ENCODE data around the gene CIAO2A.
"Not testable (repeated sequence)": the region's sequence is repeated elsewhere in the genome, so short reads cannot be mapped to it uniquely, and the experiment has no call there.

Gene CIAO2A

DNA sequence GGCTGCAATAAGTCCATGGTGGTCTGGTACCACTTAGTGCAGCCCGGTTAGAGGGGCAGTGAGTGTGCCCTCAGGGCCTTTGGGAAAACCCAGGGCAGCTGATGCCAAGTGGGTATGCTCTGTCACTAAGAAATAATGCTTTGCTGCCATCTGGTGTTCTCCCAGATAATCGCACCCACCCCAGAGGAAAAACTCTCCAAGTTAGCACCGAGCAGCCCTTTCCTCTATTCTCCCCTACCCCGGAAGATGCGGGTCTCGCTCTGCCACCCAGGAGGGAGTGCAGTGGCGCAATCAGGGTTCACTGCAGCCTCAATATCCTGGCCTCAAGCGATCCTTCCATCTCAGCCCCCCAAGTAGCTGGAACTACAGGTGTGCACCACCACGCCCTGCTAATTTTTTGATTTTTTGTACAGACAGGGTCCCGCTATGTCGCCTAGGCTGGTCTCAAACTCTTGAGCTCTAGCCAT lies 26.0 kb downstream of the CIAO2A start:
- DNase-seq (peak; percentile 60 to 65), ATAC-seq (peak; percentile 86)
- Mint-ChIP-seq H3K27ac (peak overlapping the region in 1 of 2 donors; percentile 42), H3K4me3 (peak overlapping the region in 1 of 2 donors; percentile 58), H3K27me3 (no peaks in the 10 kb centered on the region), H3K9me3 (no peaks in the 10 kb centered on the region), H3K4me1 (peaks cover 10% of the 10 kb centered on the region)

GRCh38 chr15:64066451-64066850 lies 27.2 kb downstream of the CIAO2A start:
- DNase-seq, result no peak
- Mint-ChIP-seq H3K27me3 (no peaks in the 10 kb centered on the region), H3K27ac (no peak overlapping the region), H3K4me1 (peaks cover 10% of the 10 kb centered on the region), H3K9me3 (no peaks in the 10 kb centered on the region), H3K4me3 (no peak overlapping the region)
- no peak for ATAC-seq

DNA sequence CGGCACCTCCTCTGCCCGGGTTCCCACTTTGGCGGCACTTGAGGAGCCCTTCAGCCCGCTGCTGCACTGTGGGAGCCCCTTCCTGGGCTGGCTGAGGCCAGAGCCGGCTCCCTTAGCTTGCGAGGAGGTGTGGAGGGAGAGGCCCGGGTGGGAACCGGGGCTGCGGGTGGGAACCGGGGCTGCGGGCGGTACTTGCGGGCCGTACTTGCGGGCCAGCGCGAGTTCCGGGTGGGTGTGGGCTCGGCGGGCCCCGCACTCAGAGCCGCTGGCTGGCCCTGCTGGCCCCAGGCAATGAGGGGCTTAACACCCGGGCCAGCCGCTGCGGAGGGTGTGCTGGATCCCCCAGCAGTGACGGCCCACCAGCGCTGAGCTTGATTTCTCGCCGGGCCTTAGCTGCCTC lies 32.9 kb downstream of the CIAO2A start:
- DNase-seq (no peak), ATAC-seq (no peak)
- H3K9me3 Mint-ChIP-seq, result no peaks in the 10 kb centered on the region
- no peaks in the 10 kb centered on the region for H3K4me1 Mint-ChIP-seq
- H3K27ac Mint-ChIP-seq, result no peak overlapping the region
- H3K27me3 Mint-ChIP-seq, result no peaks in the 10 kb centered on the region
- H3K4me3 Mint-ChIP-seq, result no peak overlapping the region

DNA sequence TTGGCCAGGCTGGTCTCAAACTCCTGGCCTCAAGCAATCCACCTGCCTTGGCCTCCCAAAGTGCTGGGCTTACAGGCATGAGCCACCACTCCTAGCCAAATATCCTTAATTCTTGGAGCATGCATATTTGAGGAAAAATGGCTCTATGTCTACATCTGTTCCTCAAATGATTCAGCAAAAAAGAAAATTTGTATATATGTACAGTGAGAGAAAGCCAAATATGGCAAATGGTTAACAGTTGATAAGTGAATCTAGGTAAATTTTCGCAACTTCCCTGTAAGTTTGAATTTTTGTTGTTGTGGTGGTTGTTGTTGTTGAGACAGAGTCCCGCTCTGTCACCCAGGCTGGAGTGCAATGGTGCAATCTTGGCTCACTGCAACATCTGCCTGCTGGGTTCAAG lies 34.5 kb downstream of the CIAO2A start:
- not testable (repeated sequence) for DNase-seq, H3K27me3 Mint-ChIP-seq, H3K27ac Mint-ChIP-seq, H3K9me3 Mint-ChIP-seq, ATAC-seq, H3K4me3 Mint-ChIP-seq, H3K4me1 Mint-ChIP-seq

GRCh38 chr15:64058279-64058678 lies 35.4 kb downstream of the CIAO2A start:
- ATAC-seq (no peak), DNase-seq (no peak)
- no peaks in the 10 kb centered on the region for H3K4me1 Mint-ChIP-seq
- H3K27ac Mint-ChIP-seq, result no peak overlapping the region
- no peaks in the 10 kb centered on the region for H3K9me3 Mint-ChIP-seq
- H3K27me3 Mint-ChIP-seq, result no peaks in the 10 kb centered on the region
- no peak overlapping the region for H3K4me3 Mint-ChIP-seq

- not testable (repeated sequence) for H3K4me3 Mint-ChIP-seq, ATAC-seq, H3K27me3 Mint-ChIP-seq, H3K4me1 Mint-ChIP-seq, H3K9me3 Mint-ChIP-seq, H3K27ac Mint-ChIP-seq
- DNase-seq, result peak in 1 of 2 donors; percentile 1
These were observed 40.0 kb downstream of the CIAO2A start for GRCh38 chr15:64053674-64054073.

- H3K4me3 Mint-ChIP-seq, result no peak overlapping the region
- no peak overlapping the region for H3K27ac Mint-ChIP-seq
These were observed 40.6 kb downstream of the CIAO2A start for GRCh38 chr15:64052925-64053491.

GRCh38 chr15:64051407-64052259 lies 42.0 kb downstream of the CIAO2A start:
- Mint-ChIP-seq H3K9me3 (no peaks in the 10 kb centered on the region), H3K27me3 (peaks cover 24% of the 10 kb centered on the region), H3K4me1 (peaks cover 12% of the 10 kb centered on the region), H3K27ac (peak overlapping the region in 1 of 2 donors; percentile 25), H3K4me3 (no peak overlapping the region)
- ATAC-seq, result no peak
- no peak for DNase-seq

More at GRCh38 chr15:64052925-64053491, 40.6 kb downstream of the CIAO2A start:
- Mint-ChIP-seq H3K27me3 (peaks cover 11% of the 10 kb centered on the region), H3K4me1 (peaks cover 7% of the 10 kb centered on the region), H3K9me3 (no peaks in the 10 kb centered on the region)
- ATAC-seq (no peak), DNase-seq (peak in 1 of 2 donors; percentile 2)

DNA sequence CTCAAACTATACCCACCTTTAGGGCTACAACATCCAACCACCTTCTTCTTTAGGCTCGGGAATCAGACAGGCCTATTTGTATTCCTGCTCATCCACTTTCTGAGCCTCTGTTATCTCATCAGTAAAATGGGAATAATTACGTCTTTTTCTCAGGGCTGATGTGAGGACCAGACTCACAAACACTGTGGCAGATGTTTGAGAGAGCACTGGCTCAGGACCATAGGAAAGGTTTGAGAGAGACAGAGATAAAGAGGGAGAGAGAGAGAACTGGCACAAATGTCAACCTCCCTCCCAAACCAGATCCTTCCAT lies 42.6 kb downstream of the CIAO2A start:
- Mint-ChIP-seq H3K4me3 (no peak overlapping the region), H3K27ac (no peak overlapping the region), H3K27me3 (peaks cover 26% of the 10 kb centered on the region), H3K9me3 (no peaks in the 10 kb centered on the region), H3K4me1 (peaks cover 15% of the 10 kb centered on the region)
- ATAC-seq (no peak), DNase-seq (no peak)

DNA sequence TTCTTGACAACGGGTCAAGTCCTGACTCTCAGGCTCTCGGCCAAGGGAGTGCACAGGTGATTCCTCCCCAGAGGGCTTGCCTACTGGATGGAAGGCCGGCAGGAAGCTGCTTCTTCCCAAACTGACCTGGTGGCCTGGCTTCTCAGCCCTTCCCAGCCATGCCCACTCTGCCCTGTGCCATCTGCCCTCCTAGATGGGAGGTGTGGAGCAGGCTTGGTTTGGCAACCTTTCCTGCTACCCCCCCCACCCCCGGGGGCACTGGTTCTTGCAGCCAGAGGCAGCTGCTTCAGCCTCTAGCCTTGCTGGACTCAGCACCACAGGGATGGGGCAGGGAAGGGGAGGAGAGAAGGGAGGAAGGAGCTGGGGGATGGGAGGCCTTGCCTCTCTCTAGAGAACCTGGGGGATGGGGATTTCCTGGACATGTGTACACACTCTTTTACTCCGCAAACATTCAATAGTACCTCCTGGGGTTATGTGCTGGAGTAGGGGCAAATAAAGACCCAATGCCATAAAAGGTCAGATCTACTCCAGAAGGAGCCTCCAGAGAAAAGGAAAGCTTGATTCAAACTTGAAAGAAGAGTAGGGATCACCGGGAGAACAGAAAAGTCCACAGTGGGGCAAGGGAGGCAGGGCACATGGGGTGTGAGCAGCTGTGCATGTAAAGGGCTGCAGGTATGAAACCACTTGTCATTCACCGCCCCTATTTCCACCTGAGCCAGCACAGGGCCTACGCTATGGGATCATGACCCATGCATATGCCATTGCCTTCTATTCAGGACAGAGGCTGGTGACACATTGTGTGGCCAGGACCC lies 43.2 kb downstream of the CIAO2A start:
- peaks cover 28% of the 10 kb centered on the region for H3K27me3 Mint-ChIP-seq
- H3K9me3 Mint-ChIP-seq, result no peaks in the 10 kb centered on the region
- DNase-seq, result no peak
- no peak overlapping the region for H3K4me3 Mint-ChIP-seq
- H3K27ac Mint-ChIP-seq, result no peak overlapping the region
- no peak for ATAC-seq
- peaks cover 19% of the 10 kb centered on the region for H3K4me1 Mint-ChIP-seq

GRCh38 chr15:64048781-64049460 lies 44.7 kb downstream of the CIAO2A start:
- no peak for ATAC-seq
- Mint-ChIP-seq H3K27me3 (peaks cover 40% of the 10 kb centered on the region), H3K27ac (no peak overlapping the region), H3K4me1 (peaks cover 21% of the 10 kb centered on the region), H3K4me3 (no peak overlapping the region), H3K9me3 (no peaks in the 10 kb centered on the region)
- DNase-seq, result no peak

DNA sequence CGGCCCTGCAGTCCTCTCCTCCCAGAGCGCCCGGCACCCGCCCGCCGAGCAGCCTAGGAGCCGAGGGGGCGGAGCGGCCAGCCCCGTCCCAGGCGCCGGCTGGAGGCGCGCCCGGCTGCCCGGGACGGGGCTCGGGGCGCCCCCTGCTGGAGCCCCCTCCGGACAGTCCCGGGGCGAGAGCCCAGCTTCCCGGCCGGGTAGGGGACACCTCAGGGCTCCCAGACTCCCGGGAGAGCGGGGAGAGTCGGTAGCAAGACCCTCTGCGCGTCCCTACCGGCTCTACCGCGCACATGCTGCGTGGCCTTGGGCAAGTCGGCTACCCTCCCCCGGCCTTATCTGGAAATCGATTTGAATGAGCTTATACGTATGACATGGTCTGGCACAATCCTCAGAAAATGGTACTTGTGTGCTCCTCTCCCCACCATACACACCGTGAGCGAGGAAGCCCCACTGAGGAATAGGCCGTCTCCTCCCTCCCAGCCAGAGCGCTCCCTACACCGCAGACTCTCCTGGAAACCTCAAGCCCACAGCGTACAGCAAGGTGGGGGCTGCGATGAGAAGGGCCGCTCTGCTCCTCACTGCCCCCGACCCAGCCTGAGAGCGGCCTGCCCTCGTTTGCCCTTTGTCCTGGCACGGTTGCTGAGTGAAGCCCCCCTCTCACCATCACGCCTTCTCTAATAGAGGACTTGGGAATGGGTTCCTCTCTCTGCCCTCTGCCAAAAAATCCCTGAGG lies 47.1 kb downstream of the CIAO2A start, which contains the start of gene DAPK2:
Gene DAPK2 (minus strand): TSS at position 65 of the 733 bp plus-strand sequence. CDS start 6,224 bp downstream, outside the sequence.
- peaks cover 48% of the 10 kb centered on the region for H3K27me3 Mint-ChIP-seq

DNA sequence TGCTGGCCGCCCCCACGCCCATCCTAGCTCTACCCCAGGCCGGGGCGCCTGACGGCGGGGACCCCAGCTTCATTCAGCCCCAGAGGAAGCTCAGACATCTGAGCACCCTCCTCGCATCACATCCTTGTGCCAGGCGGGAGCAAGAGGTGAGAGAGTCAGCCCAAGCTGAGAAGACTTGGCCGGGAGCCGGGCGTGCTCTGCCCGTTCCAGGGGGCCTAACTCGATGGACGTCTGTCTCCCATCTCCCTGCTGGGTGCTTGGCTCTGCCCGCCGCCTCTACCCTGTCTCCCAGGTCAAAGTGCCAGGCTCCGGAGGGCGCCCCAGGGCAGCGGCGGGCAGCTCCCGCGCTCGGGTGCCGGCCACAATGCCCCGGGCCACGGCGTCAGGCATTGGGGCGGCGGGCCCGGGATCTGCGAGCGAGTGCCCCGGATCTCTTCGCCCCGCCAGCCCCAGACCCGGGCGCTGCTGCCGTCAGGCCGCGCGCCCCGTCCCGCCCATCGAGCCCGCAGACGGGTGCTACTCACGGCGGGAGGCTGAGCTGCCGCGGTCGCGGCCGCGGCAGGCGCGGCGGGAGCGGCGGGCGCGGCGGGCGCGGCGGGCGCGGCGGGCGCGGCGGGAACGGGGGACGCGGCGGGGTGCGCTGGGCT lies 47.7 kb downstream of the CIAO2A start:
- Mint-ChIP-seq H3K4me3 (peak overlapping the region; percentile 29 to 54), H3K4me1 (peaks cover 21% of the 10 kb centered on the region), H3K27me3 (peaks cover 48% of the 10 kb centered on the region), H3K9me3 (no peaks in the 10 kb centered on the region), H3K27ac (no peak overlapping the region)
- DNase-seq, result peak; percentile 13 to 29
- peak; percentile 65 for ATAC-seq

More for the DNA sequence above, 47.1 kb downstream of the CIAO2A start, which contains the start of gene DAPK2:
- peak within 1 kb of the TSS; percentile 80 to 81 for H3K4me3 Mint-ChIP-seq
- ATAC-seq, result peak; percentile 87
- H3K27ac Mint-ChIP-seq, result no peak within 1 kb of the TSS
- H3K4me1 Mint-ChIP-seq, result peaks cover 21% of the 10 kb centered on the region
- H3K9me3 Mint-ChIP-seq, result no peaks in the 10 kb centered on the region
- peak; percentile 60 to 77 for DNase-seq

- ATAC-seq (no peak), DNase-seq (no peak)
- peak overlapping the region in 1 of 2 donors; percentile 5 for H3K4me3 Mint-ChIP-seq
- H3K9me3 Mint-ChIP-seq, result no peaks in the 10 kb centered on the region
- peaks cover 48% of the 10 kb centered on the region for H3K27me3 Mint-ChIP-seq
- no peak overlapping the region for H3K27ac Mint-ChIP-seq
- peaks cover 14% of the 10 kb centered on the region for H3K4me1 Mint-ChIP-seq
These were observed 48.6 kb downstream of the CIAO2A start for GRCh38 chr15:64045101-64045435.

All from stimulated activated naive CD8-positive, alpha-beta T cell treated with anti-CD3 and anti-CD28 coated beads, Interleukin-15, amount 100 ng/mL, for 72 hours (primary cell).